DMS79 treated with DMSO at 0.1 percent for 48 hours (cell line): ENCODE measurements around the gene SPSB3.
"Not testable (repeated sequence)": the region's sequence is repeated elsewhere in the genome, so short reads cannot be mapped to it uniquely, and the experiment has no call there.

ENCODE experiments used
- DNase-seq: peaks from one replicate; lab custom pipeline; 2025; lab: John Stamatoyannopoulos, UW

The SPSB3 gene

DNA sequence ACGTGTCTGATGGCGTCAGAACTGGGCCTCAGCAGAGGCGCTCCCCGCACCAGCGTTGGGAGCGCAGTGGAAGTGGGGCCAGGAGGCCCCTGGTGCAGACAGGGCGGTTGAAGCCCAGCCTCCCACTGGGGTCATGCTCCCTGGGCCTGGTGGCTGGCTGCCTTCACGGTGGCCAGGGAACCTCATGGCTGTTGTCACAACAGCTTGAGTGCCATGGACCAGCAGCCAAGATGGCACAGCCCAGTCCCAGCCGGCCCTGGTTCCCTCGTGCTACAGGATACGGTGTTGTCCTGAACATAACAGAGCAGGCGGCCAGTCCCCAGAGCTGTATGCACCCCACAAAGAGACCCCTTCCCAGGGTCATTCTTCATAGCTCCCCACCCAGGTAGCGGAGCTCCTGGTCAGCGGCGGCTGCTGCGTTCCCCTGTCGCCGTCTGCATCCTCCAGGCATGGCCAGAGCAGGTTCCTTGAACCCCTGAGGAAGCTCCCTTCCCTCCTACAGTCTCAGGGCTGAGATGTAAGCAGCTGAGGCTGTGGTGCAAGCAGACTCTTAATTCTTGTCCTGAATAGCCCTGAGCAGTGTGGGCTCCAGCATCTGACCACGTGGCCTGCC, 40.7 kb downstream of the SPSB3 start:
- no peak for DNase-seq

- no peak for DNase-seq
Measured at GRCh38 chr16:1740781-1741490, 41.4 kb downstream of the SPSB3 start.

- no peak for DNase-seq
Measured at GRCh38 chr16:1740234-1740633, 42.1 kb downstream of the SPSB3 start.

DNA sequence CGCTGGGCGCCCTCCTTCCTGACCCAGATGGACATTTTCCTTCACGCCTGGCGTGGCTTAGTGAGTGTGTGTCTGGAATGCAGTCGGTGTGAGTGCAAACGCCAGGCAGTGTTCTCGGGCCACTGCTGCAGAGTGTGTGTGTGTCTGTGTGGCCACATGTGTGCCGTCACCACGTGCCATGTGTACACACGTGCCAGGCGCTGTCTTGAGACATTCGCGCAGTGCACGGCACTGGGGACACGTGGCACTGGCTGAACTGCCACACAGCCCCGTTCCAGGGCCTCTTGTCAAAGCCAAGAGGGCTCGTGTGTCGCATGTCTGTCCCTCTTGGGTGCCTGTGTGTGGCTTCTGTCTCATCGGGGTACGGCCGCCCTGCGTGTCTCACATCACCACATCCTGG, 47.6 kb downstream of the SPSB3 start:
- DNase-seq: no peak

DNA sequence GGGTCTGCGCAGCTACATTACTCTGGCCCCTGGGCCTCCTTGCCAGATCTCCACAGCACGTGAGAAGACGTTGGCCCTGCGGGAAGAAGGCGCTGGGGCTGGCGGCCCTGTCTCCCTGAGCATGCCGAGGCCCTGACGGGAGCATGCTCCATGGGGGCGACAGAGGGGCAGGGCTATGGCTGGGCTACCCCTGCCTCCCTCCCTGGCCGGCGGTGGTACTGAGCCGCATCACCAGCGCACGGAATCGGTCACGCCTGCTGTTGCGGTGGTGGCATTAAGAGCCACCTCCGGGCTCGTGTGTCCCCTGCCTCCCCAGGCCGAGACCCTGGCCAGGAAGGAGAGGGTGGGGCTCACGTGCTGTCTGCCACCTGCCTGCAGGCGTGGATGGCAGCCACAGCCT, 48.2 kb downstream of the SPSB3 start:
- DNase-seq: no peak

- DNase-seq: not testable (repeated sequence)
Measured at GRCh38 chr16:1732551-1732987, 49.8 kb downstream of the SPSB3 start.

GRCh38 chr16:1732071-1732470, 50.3 kb downstream of the SPSB3 start:
- no peak for DNase-seq

GRCh38 chr16:1731603-1732002, 50.8 kb downstream of the SPSB3 start:
- DNase-seq: no peak

DNA sequence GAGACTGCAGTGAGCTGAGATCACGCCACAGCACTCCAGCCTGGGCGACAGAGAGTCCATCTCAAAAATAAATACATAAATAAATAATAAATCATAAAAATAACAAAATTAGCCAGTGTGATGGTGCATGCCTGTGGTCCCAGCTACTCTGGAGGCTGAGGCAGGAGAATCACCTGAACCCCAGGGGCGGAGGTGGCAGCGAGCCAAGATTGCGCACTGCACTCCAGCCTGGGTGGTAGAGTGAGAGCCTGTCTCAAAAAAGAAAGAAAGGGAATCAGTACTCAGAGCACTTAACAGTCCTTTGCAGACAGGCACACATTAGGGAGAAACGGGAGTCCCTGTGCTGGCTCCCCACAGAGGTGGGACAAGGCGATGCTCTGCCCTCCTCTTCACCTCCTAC, 51.3 kb downstream of the SPSB3 start:
- peak; percentile 8 for DNase-seq

GRCh38 chr16:1729445-1729844, 52.9 kb downstream of the SPSB3 start:
- DNase-seq: no peak

- no peak for DNase-seq
Measured at GRCh38 chr16:1729026-1729425, 53.3 kb downstream of the SPSB3 start.

DNA sequence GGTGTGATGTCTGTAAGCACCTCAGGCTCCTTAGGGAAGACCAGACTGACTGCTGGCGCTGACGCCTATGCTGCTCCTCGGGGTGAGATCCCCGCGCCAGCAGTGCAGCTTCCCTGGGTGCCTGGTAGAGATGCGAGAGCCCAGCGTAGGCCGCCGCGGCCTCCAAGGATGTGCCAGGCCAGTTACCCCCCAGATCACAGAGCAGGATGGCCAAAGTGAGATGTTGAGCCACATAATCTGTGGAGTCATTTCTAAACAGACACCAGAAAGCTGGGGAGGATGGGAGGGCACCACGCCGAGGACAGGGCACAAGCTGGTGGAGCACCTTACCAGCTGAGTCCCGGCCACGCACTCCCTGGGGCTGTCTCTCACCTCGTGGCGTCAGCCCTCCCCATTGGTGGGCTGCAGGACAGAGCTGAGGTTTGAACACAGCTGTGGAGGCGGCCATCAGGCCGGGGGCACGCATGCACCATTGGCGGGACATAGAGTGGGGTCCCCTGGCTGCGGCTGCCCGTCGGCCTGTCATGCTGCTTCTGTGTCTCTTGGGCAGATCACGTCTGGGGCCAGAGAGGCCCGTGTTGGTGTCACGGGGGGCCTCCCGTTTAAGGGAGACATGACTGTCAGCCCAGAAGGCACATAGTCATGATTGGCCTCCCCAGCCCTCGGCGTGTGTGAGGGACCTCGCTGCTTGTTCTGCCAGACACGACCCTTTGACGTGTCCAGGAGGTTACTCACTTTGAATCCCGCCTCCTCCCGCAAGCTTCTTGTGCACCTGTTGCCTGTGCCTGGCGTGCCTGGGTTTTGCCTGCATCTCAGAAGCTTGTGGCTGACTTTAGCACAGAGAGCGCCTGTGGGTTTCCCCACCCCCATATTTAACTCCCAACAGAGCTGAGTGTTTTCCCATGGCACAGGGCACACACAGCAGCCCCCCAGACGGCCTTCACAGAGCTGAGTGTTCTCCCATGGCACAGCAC, 54.4 kb downstream of the SPSB3 start:
- no peak for DNase-seq
